ENCODE data around the gene RXRA.

Gene RXRA

GRCh38 chr9:134408389-134408788 is 82.1 kb downstream of the RXRA start:
- no peak overlapping the region for H3K4me3 ChIP-seq (ENCODE audit: insufficient read depth, low read length, poor library complexity, severe bottlenecking)
- no peaks in the 10 kb centered on the region for H3K27me3 ChIP-seq (ENCODE audit: low read length)
- no peak overlapping the region for H3K27ac ChIP-seq (ENCODE audit: low read depth, low read length)
- no peaks in the 10 kb centered on the region for H3K9me3 ChIP-seq (ENCODE audit: insufficient read depth, low read length)
- H3K9ac ChIP-seq (ENCODE audit: low read length): no peak overlapping the region
- TF ChIP-seq CTCF (IDR thresholded peaks at IDR 0.05; ENCODE audit: insufficient read depth, low read length, poor library complexity, severe bottlenecking) (no peak), EZH2phosphoT487 (conservative IDR thresholded peaks at IDR 0.05; ENCODE audit: low read length) (no peak)
- no peaks in the 10 kb centered on the region for H4K20me1 ChIP-seq (ENCODE audit: low read depth, low read length)
- H3K9me2 ChIP-seq (replicated peaks; ENCODE audit: insufficient read depth, low read length): no peaks in the 10 kb centered on the region
- H2AFZ ChIP-seq (ENCODE audit: low read depth, low read length, severe bottlenecking): no peak overlapping the region
- H3K4me2 ChIP-seq (ENCODE audit: low read depth, low read length, poor library complexity, severe bottlenecking): no peak overlapping the region
- H3F3A ChIP-seq (ENCODE audit: insufficient read depth): no peaks in the 10 kb centered on the region
- no peaks in the 10 kb centered on the region for H3K79me2 ChIP-seq (ENCODE audit: insufficient read depth, low read length)
- H3K36me3 ChIP-seq (ENCODE audit: low read length): no peaks in the 10 kb centered on the region

GRCh38 chr9:134408939-134409737 is 82.9 kb downstream of the RXRA start:
- no peaks in the 10 kb centered on the region for H3K36me3 ChIP-seq (ENCODE audit: low read length)
- no peak overlapping the region for H3K9ac ChIP-seq (ENCODE audit: low read length)
- no peaks in the 10 kb centered on the region for H4K20me1 ChIP-seq (ENCODE audit: low read depth, low read length)
- no peak overlapping the region for H3K4me3 ChIP-seq (ENCODE audit: insufficient read depth, low read length, poor library complexity, severe bottlenecking)
- no peak overlapping the region for H3K27ac ChIP-seq (ENCODE audit: low read depth, low read length)
- H3K4me2 ChIP-seq (ENCODE audit: low read depth, low read length, poor library complexity, severe bottlenecking): no peak overlapping the region
- no peaks in the 10 kb centered on the region for H3K79me2 ChIP-seq (ENCODE audit: insufficient read depth, low read length)
- H2AFZ ChIP-seq (ENCODE audit: low read depth, low read length, severe bottlenecking): no peak overlapping the region
- H3K9me2 ChIP-seq (replicated peaks; ENCODE audit: insufficient read depth, low read length): no peaks in the 10 kb centered on the region
- no peaks in the 10 kb centered on the region for H3F3A ChIP-seq (ENCODE audit: insufficient read depth)
- TF ChIP-seq EZH2phosphoT487 (conservative IDR thresholded peaks at IDR 0.05; ENCODE audit: low read length) (no peak), CTCF (IDR thresholded peaks at IDR 0.05; ENCODE audit: insufficient read depth, low read length, poor library complexity, severe bottlenecking) (no peak)
- no peaks in the 10 kb centered on the region for H3K27me3 ChIP-seq (ENCODE audit: low read length)
- H3K9me3 ChIP-seq (ENCODE audit: insufficient read depth, low read length): no peaks in the 10 kb centered on the region

- H3K27ac ChIP-seq (ENCODE audit: low read depth, low read length): no peak overlapping the region
- H3K9ac ChIP-seq (ENCODE audit: low read length): no peak overlapping the region
- H3K9me2 ChIP-seq (replicated peaks; ENCODE audit: insufficient read depth, low read length): no peaks in the 10 kb centered on the region
- H3F3A ChIP-seq (ENCODE audit: insufficient read depth): no peaks in the 10 kb centered on the region
- no peaks in the 10 kb centered on the region for H4K20me1 ChIP-seq (ENCODE audit: low read depth, low read length)
- H2AFZ ChIP-seq (ENCODE audit: low read depth, low read length, severe bottlenecking): no peak overlapping the region
- no peaks in the 10 kb centered on the region for H3K36me3 ChIP-seq (ENCODE audit: low read length)
- H3K4me2 ChIP-seq (ENCODE audit: low read depth, low read length, poor library complexity, severe bottlenecking): no peak overlapping the region
- H3K9me3 ChIP-seq (ENCODE audit: insufficient read depth, low read length): no peaks in the 10 kb centered on the region
- H3K4me3 ChIP-seq (ENCODE audit: insufficient read depth, low read length, poor library complexity, severe bottlenecking): no peak overlapping the region
- H3K79me2 ChIP-seq (ENCODE audit: insufficient read depth, low read length): no peaks in the 10 kb centered on the region
- no peaks in the 10 kb centered on the region for H3K27me3 ChIP-seq (ENCODE audit: low read length)
- no peak for TF ChIP-seq EZH2phosphoT487 (conservative IDR thresholded peaks at IDR 0.05; ENCODE audit: low read length)
Observed at GRCh38 chr9:134410071-134410834, 84.0 kb downstream of the RXRA start.

- H3K27ac ChIP-seq (ENCODE audit: low read depth, low read length): no peak overlapping the region
- no peaks in the 10 kb centered on the region for H3K36me3 ChIP-seq (ENCODE audit: low read length)
- no peaks in the 10 kb centered on the region for H3K79me2 ChIP-seq (ENCODE audit: insufficient read depth, low read length)
- H2AFZ ChIP-seq (ENCODE audit: low read depth, low read length, severe bottlenecking): no peak overlapping the region
- no peak overlapping the region for H3K9ac ChIP-seq (ENCODE audit: low read length)
- H3K9me3 ChIP-seq (ENCODE audit: insufficient read depth, low read length): no peaks in the 10 kb centered on the region
- TF ChIP-seq EZH2phosphoT487 (conservative IDR thresholded peaks at IDR 0.05; ENCODE audit: low read length) (no peak), CTCF (IDR thresholded peaks at IDR 0.05; ENCODE audit: insufficient read depth, low read length, poor library complexity, severe bottlenecking) (no peak)
- H4K20me1 ChIP-seq (ENCODE audit: low read depth, low read length): no peaks in the 10 kb centered on the region
- no peak overlapping the region for H3K4me3 ChIP-seq (ENCODE audit: insufficient read depth, low read length, poor library complexity, severe bottlenecking)
- no peak overlapping the region for H3K4me2 ChIP-seq (ENCODE audit: low read depth, low read length, poor library complexity, severe bottlenecking)
- no peaks in the 10 kb centered on the region for H3K27me3 ChIP-seq (ENCODE audit: low read length)
- no peaks in the 10 kb centered on the region for H3K9me2 ChIP-seq (replicated peaks; ENCODE audit: insufficient read depth, low read length)
- no peaks in the 10 kb centered on the region for H3F3A ChIP-seq (ENCODE audit: insufficient read depth)
Observed at GRCh38 chr9:134410835-134411217, 84.6 kb downstream of the RXRA start.

Measured in SU-DHL-6 (cell line).